NCI-H1105 treated with DMSO at 0.1 percent for 48 hours (cell line): ENCODE measurements around the gene ING2.

Source experiments
- DNase-seq: peaks from one replicate; lab custom pipeline; 2025; lab: John Stamatoyannopoulos, UW

ING2 gene

GRCh38 chr4:183499801-183500200, 5.1 kb upstream of the ING2 start:
- no peak for DNase-seq

DNA sequence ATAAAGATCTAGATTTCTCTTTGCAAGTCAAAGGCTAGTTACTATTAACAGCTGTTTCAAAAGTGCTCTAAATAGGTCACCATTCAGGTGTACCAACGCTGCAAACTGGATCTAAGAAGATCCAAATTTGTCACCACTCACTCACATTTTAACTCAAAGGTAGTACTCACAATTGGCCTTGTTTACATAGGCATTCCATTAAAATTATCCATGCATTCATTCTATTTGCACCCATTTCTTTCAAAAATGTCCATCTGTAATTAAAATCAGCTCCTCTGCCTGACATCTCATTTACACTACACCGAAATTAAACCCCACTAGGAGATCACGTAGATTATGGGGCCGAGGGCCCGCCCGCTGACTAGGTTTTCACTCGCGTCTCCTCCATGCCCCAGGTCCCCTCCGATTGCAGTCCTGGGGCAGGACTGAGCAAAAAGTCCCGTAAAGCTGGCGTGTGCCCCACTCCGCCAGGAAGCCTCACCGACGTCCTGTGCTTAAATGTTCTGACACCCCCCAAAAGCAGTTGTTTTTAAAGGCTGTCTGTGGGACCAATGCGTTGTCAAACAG, 1.3 kb upstream of the ING2 start:
- peak; percentile 25 for DNase-seq

GRCh38 chr4:183504064-183504929, 561 bp upstream of the ING2 start:
- peak; percentile 86 for DNase-seq

DNA sequence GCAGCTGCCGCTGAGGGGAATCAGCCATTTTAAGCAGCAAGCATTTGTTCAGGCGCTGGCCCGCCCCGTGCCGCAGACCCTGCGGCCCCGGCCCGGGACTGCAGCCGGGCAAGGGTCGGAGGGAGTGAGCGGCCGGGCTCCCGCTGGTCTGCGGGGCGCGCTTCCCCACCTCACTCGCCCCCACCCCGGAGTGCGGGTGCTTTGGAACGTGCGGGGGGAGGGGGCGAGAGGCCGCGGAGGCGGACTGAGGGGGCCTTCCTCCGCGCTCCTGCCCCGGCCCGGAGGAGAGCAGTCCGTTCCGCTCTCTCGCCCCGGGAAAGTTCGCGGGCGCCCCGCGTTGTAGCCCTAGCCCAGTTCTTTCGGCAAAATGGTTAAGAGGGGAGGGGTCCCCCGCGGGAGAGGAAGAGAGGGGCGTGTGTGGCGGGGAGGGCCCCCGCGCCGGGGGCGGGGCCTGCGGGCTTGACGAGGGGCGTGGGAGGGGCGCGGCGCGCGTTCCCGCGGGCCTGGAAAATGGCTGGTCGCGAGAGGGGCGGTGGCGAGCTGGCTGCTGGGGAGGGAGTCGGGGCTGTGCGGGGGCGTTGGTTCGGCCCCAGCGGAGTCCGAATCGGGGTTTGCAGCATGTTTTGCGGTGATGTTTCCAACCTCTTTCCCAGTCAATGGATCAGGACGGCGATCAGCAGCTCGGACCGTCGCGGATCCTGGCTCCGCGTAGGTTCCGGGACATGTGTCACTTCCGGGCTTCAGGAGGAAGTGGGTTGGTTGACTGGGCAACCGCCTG, 942 bp downstream of the ING2 start:
- peak; percentile 64 for DNase-seq

DNA sequence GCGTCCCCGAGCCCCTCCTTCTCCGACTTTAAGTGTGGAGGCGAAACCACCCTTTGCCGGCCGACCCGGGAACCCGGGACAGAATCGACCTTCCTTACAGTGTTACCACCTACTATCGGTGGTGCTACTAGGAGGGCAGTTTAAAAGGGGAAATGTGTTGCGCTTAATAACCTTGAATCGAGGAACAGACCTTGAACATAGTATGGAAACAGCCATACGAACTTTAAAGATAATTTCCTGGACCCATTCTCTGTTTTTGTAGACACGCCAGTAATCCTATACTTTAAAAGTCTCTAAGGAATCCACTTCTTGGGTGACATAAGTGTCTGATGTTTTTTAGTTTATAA, 1.5 kb downstream of the ING2 start:
- DNase-seq, result no peak

GRCh38 chr4:183507925-183508696, 3.3 kb downstream of the ING2 start:
- DNase-seq, result no peak

GRCh38 chr4:183508697-183509335, 4.0 kb downstream of the ING2 start:
- no peak for DNase-seq

GRCh38 chr4:183515411-183515810, 10.6 kb downstream of the ING2 start:
- DNase-seq, result no peak

GRCh38 chr4:183517194-183517593, 12.3 kb downstream of the ING2 start:
- DNase-seq, result no peak

DNA sequence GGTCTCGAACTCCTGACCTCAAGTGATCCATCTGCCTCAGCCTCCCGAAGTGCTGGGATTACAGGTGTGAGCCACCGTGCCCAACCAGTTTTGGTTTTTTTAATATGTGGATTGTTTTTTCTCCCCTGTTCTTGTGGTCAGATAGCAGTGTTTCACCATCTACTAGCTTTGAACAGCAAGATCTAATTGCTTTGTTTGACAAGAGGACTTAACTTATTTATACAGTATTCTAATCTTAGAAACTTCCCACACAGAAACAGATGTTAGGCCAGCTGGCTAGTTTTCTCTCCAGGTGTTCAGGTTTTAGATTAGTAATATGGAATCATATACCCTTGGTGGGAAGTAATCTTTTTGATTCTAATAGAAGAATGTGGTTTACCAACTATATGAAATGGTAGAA, 12.9 kb downstream of the ING2 start:
- DNase-seq, result no peak

DNA sequence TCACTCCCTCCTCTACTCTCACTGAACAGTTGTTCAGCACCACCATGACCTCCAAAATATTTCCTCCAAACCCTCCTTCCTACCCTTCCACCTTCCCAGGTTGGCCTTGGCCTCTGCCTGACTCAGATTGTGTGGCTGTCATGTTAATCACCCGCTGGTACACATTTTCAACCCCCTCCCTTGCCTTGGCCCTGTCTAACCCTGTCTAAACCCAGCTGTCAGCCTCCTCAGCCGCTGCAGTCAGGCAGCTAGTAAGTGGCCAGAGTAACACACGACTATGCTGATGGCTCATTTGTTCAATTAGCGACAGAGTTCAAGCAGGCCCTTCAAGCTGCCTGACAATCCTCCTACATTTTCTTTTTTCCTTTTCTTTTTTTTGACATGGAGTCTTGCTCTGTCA, 18.0 kb downstream of the ING2 start:
- DNase-seq, result no peak

DNA sequence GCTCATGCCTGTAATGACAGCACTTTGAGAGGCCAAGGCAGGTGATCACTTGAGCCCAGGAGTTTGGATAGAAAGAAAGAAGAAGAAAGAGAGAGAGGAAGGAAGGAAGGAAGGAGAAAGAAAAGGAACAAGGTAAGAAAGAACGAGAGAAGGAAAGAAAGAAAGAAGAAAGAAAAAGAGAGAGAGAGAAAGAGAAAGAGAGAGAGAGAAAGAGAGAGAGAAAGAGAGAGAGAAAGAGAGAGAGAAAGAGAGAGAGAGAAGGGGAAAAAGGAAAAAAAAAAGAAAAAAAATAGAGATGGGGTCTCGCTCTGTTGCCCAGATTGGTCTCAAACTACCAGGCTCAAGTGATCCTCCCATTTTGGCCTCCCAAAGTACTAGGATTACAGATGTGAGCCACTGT, 22.5 kb downstream of the ING2 start:
- no peak for DNase-seq

DNA sequence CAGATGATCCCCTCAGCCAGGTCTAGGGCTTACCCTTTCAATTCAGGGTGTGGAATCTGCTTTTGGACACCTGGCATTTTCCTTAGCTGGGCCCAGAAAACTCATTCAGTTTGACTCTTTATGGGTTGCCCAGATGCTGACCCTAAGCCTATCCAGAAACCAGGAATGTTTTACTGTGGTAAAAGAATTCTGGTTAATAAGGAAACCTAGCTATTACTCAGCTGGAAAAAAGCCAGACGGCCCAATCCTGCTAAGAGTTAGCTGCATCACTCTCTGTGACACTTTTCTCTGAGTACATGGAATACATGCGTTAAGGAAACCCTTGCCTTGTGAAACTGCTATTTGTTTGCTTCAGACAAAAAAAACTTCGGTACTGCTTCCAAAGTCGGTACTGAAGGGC, 28.0 kb downstream of the ING2 start:
- DNase-seq, result no peak

GRCh38 chr4:183533698-183534097, 28.8 kb downstream of the ING2 start:
- no peak for DNase-seq

- no peak for DNase-seq
Measured at GRCh38 chr4:183540410-183541009, 35.7 kb downstream of the ING2 start.

- DNase-seq, result no peak
Measured at GRCh38 chr4:183541010-183541751, 36.3 kb downstream of the ING2 start.

DNA sequence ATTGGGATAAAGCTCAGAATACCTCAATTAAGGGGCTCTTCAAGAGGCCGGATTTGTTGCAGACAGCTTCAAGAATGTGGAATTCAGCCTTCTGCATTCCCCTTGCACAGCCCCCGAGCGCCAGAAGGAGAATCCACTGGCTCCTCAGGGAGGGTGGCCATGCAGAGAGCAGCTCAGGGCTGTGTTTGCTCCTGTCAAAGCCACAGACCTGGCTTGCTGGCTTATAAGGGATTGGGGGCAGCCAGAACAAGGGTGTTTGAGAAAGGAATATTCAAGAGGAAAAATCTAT, 36.8 kb downstream of the ING2 start:
- no peak for DNase-seq

DNA sequence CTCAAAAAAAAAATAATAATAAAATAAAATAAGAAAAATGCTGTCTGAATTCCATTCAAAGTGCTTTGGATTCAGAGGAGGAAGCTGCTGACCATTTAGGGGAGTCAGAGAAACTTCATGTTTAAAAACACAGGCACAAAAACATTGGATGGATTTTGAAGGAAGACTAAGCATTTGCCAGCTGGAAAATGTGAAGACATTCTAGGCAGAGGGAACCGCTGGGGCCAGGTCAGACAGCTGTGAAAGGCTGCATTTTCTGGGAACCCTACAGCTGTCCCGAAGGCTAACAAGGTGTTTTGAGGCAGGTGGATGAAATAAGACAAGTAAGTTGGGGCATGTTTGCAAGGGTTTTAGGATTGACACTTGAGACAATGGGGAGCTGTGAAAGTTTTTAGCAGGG, 38.6 kb downstream of the ING2 start:
- DNase-seq, result no peak

- DNase-seq, result no peak
Measured at GRCh38 chr4:183544109-183544508, 39.3 kb downstream of the ING2 start.

DNA sequence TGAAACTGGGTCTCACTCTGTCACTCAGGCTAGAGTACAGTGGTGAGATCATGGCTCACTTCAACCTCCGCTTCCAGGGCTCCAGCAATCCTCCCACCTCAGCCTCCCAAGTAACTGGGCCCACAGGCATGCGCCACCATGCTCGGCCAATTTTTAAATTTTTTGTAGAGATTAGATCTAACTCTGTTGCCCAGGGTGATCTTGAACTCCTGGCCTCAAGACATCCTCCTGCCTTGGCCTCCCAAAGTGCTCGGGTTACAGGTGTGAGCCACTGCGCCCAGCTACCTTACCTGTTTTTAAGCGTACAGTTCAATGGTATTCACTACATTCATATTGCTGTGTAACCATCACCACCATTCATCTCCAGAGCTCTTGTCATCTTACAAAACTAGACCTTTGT, 41.5 kb downstream of the ING2 start:
- DNase-seq, result no peak

GRCh38 chr4:183548306-183548705, 43.4 kb downstream of the ING2 start:
- no peak for DNase-seq
